Colon (tissue), 2 donors: ENCODE results near the gene EZR.
"Not testable (repeated sequence)": the region's sequence is repeated elsewhere in the genome, so short reads cannot be mapped to it uniquely, and the experiment has no call there.

Source experiments
- FAIRE-seq: peaks from 2 replicates; lab custom pipeline; 2012; peaks lifted over from hg19 to GRCh38; lab: Jason Lieb, UNC
- donor health status: control.
- donor health status: control.

EZR gene

DNA sequence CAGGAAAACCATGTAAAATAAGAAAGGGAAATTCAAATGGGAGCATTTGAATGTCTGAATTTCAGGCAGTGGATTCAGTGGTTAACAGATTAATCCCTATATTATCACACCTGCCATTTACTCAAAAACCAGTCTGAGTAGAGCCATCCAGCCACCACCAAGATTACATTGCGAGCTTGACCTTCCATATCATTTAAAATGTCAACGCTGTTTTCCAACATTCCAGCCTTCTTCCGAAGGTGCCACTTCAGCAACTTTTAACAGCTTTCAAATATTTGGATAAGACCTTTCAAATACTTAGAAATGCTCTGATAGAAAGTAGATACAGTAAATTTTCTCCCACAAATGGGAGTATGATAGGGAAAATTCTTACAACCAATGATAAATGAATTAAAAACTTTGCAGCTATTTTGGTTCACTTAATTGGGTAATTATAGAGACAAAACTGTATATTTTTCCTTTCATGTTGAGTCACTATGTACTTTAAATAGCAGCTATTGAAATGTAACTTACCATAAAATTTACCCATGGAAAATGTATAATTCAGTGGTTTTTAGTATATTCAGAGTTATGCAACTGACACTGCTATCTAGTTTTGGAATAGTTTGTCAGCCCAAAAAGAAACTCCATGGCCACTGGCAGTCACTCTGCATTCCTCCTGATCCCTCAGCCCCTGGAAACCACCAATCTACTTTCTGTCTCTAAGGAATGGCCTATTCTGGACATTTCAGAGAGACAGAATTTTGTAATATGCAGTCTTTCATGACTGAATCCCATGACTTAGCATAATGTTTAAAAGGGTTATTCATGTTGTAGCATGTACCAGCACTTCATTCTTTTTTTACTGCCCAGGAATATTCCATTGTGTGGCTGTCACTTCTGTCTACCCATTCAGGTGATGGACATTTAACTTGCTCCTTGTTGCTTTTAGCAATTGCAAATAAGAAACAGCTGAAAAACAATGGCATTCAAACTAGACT is 21.5 kb downstream of the EZR start:
- FAIRE-seq, result no peak

DNA sequence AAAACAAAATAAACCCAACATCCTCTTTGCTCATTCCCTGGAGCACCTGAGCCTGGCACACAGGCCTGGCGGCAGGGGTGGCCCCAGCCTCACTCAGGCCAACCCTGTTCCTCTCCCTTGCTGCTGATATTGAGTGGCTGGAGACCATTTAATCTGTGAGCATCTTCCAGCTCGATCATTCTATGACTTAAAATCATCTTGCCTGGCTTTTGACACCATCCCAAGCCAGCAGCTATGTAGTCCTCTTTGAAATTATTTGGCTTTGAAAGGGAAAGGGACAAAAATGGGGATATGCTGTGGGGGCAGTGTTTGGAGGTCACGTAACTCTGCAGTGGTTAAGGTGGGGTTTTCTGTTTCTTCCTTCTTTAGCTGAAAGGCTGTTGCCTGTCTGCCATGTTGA is 22.8 kb downstream of the EZR start:
- no peak for FAIRE-seq

DNA sequence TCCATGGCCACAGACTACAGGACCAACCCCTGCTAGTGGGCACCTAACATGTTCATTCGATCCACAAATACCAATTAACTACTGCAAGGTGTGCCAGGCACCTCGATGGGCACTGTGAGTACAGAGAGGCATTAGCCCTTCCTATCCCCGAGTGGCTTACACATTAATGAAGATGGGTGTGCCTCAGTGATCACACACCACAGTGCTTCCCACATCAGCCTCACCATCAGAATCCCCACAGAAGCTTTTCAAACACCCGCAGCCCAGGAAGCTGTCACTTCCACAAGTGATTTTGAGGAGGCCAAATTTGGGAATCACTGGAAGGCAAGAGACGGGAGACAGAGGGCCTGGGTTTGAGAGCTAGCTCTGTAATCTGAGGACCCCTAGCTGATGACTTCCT is 23.7 kb downstream of the EZR start:
- no peak for FAIRE-seq

DNA sequence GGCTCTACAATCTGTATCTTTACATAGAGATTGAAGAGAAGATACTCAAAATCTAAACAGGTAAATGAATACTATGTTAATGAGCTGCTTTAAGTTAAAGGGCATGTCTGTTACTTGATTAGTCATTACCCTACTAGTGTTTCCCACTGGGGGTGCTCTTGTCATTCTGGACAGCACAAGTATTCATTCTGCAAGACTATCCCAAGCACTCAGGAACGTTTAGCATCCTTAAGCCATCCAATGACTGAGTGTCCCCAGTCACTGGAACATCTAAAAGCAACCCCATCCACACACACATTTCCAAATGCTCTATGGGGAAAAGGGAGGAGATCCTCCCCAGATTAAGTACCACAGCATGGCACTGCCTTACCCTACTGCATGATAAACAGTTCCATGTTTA is 25.7 kb downstream of the EZR start:
- FAIRE-seq, result no peak

DNA sequence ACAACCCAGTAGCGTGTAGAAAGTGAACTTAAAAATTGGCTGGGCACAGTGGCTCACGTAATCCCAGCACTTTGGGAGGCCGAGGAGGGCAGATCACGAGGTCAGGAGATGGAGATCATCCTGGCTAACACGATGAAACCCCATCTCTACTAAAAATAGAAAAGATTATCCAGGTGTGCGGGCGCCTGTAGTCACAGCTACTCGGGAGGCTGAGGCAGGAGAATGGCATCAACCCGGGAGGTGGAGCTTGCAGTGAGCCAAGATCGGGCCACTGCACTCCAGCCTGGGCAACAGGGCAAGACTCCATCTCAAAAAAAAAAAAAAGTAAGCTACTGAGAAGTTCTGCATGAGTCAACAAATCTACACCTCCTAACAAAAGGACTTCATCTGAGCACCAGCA is 26.7 kb downstream of the EZR start:
- not testable (repeated sequence) for FAIRE-seq

DNA sequence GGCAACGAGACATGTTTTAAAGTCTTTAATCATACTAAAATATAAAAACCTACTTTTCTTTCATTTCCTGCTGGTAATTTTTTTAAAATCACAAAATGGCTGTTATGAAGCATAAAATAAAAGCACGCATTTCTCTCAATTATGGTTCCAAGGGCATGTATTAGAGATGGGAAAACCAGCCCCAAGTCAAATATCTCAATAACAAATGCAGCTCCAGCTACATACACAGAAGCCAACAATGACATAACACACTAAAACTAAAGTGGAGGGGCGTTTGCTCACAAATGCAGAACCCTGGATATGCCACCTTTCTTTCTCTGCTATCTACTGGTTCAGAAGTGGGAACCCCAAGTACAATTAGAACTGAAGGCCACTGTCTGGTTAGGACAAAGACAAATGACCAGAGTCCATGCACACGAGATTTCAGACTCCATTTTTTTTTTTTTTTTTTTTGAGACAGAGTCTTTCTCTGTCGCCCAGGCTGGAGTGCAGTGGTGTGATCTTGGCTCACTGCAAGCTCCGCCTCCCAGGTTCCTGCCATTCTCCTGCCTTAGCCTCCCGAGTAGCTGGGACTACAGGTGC is 27.8 kb downstream of the EZR start:
- no peak for FAIRE-seq

DNA sequence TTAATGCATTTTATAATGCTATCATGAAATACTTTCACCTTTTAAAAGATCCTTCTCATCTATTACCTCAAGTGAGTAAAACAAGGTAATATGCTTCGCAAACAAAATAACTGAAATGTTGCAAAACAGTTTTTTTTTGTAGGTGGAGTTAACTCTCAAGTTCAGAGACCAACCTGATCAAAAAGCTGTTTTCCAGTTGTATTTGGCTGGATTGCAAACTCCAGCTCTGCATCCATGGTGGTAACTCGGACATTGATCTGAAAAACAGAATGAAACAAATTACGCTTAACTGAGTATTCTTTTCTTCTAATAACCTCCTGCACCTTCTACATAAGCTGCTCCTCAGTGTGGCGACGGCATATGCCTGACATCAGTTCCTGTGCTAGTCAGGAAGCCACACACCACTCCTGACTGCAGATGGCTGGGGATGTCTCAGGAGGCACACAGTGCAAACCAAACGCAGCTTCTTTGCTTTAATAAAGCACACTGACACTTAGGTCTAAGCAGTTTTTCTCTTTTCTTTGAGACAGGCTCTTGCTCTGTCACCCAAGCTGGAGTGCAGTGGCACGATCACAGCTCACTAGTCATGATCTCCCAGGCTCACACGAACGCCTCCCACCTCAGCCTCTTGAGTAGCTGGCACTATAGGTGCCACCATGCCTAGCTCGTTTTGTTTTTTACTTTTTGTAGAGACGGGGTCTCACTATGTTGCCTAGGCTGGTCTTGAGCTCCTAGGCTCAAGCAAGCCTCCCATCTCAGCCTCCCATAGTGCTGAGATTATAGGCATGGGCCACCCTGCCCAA is 29.9 kb downstream of the EZR start:
- FAIRE-seq, result no peak

DNA sequence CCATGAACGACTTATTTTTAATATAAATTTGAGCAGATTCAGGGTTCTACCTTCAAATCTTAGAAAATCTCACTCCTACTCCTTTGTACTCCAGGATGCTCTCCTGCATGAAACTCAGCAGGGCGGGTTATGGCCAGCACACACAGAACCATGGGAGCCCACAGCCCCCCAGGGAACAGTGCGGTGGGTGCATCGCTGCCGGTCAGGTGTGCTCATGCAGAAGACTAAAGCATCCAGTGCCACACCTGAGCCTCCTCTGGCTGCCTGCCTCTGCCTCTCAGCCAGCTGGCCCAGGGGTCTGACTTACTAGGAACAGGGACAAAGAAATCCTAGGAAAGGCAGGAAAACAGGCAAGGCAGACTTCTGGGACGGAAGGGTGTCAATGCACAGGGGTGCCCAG is 31.8 kb downstream of the EZR start:
- no peak for FAIRE-seq

DNA sequence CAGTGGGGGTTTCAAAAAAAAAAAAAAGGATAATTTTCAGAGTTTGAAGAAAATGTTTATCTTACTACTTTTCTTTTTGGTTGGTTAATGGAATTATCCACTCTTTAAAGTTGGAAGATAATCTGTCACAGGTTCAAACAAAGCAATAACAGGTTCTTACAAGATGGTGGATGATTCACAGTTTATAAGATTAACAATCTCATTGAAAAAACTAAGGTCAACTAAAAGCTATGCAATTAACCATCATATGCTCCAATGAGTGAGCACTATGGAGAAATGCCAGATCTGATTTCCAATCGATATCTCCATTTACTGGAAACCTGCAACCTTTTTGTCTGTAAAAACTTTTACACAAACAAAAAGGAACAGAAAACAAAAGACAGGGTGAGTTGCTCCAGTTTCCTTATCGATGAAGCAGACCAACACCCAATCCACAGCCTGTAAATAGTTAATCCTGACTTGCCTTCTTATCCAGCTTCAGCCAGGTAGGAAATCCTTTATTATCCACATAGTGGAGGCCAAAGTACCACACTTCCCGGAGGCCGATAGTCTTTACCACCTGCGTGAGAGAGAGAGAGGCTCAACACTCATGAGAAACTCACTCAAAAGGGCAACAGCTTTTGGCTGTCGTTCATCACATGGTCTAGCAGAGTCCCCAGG is 32.4 kb downstream of the EZR start:
- FAIRE-seq, result no peak

DNA sequence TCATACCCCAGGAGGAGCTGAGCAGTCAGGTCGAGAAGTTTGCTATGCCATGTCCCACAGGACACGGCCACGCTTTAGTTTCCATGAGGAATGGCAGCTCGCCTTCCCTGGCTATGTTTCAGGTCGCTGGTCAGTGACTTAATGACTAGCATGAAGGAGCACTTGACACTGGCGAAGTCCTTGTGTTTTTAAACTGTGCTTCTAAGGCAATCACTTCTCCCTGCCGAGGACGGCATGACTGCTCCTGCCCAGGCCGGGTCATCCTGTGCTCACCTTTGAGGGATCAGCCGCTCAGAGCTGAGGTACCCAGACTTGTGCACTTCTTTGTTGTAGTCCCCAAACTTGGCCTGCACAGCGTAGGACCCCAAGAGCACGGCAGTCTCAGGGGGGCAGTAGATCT is 34.1 kb downstream of the EZR start:
- no peak for FAIRE-seq

DNA sequence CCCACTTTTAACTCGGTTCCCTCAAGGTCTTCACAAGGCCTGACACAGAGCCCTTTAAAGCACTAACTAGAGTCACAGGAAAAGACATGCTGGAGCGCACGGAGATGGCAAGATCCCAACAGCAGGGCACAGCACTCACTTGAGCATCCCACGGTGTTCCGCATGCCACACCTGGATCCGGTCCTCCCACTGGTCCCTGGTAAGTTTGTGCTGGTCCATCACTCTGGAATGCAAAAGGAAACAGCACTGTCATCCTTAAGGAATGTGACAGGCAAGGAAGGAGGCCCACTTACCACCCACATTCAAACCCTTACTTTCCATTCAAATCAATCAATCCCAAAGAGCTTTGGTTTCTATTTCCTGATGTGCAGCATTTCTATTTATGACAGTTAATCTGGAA is 34.7 kb downstream of the EZR start:
- no peak for FAIRE-seq

DNA sequence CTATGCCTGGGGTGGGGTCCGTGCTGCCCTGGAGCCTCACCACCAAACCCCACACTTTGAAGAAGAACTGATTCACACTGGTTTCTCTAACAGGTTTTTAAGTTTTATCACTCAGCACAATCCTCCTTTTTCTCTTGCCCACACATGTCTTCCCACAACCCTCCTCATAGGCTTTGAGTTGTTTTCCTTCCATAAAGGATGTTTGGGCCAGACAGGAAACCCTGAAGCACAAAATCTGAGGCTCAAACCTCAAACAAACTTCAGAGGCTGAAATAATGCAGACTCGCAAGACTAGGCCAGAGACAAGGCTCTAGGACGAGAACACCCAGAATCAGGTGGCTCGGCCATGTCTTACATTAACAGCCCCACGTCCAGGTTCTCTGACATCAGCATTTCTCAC is 35.3 kb downstream of the EZR start:
- no peak for FAIRE-seq

DNA sequence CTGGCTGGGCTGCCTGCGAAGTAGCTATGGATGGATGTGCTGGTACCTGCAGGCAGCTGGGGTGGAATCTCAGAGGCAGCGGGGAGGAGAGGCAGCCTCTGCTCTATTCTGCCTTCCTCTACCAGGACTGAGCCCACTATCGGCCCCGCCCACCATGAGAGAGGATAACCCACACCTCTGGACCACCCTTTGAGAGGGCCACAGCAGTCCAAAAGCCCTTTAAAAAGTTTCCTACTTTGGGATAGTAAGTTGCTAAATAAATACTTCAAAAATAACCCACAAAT is 36.1 kb downstream of the EZR start:
- FAIRE-seq, result no peak

DNA sequence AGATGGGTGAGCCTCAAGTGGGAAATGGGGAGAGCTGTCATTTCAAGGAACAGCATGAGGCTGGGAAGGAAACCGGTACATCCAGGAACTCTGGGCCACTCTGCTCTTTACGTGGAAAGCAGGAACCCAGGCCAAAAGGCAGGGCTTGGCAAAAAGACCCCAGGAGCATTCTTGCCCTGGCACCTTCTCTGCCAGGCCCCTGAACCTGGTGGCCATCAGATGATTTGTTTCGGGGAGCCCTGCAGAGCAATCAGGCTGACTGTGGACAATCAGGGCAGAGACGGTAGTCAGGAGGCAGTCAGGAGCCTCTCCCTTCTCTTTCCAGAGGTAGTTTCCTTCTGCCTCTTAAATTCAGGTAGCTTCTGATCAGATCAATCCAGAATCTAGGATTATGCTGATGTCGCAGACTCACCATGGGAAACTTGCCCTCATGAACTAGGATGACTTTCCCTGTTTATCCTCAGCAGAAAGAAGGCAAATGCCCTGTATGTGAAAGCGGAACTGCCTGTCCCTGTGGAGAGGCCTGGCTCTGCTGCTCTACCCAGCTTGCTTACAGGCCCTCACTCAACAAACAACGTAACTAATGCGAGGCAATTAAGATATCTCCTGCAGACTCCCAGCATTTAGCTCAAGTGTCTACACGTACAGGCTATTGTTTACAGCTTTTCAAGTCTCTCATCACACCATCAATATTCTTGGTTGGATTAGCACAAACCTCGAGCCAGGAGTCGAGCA is 36.6 kb downstream of the EZR start:
- no peak for FAIRE-seq

DNA sequence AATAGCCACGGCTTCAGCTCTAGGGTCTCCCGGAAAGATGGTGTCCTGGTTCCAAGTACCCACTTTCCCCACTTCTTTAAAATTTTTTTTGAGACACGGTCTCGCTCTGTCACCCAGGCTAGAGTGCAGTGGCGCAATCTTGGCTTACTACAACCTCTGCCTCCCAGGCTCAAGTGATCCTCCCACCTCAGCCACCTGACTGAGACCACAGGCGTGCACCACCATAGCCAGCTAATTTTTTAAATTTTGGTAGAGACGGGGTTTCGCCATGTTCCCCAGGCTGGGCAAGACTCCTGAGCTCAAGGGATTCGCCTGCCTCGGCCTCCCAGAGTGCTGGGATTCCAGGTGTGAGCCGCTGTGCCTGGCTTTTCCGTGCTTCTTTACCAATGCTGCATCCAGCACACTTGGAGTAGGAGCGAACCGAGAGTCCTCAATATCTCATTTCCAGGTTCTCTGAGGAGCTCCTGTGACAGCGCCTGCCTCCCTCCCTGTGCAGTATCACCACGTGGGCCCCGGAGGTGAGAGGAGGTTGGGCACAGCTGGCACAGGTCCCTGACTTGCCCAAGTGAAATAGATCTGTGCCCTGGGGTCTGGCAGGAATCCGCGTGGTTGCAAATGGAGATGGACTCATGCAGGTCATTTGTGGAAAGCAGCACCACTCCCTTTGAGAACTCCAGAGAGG is 37.3 kb downstream of the EZR start:
- no peak for FAIRE-seq

DNA sequence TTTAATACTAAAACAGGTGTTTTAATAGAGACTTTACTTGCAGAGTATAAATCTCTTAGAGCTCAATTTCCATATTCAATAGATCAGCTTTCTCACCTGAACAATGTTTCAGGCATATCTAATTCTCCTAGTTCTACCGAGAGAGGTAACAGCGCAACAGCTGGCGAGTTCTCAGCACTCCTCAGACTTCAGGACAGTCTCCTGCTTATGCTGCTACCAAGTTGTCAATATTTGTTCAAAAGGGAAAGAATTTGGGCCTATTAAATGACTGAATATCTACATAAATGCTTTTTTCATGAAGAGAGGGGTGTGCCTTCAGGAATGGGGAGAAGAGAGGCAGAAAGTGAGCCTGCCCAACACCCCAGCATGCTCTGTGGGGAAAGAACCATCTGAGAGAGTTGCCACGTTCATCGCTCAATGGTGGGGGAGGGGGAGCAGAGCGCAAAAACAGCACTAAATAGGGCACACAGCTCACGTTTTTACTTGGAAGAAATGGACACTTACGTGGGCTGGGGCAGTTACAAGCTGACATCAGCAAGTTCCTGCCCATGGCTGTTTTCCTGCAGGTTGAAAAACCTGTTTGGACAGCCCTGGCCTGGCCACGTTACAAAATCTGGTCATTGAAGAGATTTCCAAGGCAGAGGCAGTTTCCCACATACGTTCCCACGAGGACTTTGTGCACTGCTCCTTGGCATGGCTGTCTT is 38.0 kb downstream of the EZR start:
- no peak for FAIRE-seq

DNA sequence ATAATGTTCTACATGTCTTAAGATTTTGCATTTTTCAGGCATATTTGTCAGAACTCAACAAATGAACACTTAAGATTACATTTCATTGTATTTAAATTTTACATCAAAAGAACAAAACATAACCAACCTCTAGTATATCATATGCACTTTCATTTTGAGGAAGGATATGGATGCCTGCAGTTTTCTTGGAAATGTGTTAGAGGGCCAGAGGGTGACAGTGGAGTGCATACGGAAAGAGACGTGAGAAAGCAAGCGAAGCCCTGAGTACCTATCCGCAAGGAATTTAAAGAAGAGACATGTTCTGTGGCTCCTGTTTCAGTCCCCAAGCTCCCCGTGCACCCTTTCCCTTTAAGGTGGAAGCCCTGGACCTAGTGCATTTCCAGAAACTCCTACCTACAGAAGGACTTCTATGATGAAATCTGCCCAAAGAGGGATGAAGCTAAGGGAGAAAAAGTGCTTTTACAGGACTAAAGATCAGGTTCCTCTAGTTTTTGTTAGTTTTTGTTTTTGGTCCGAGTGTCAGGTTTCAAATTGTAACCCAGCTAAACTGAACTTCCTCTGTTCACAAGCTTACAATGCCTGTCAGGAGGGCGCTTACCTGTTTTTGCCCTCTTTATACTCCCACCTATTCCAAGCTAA is 38.8 kb downstream of the EZR start:
- no peak for FAIRE-seq

DNA sequence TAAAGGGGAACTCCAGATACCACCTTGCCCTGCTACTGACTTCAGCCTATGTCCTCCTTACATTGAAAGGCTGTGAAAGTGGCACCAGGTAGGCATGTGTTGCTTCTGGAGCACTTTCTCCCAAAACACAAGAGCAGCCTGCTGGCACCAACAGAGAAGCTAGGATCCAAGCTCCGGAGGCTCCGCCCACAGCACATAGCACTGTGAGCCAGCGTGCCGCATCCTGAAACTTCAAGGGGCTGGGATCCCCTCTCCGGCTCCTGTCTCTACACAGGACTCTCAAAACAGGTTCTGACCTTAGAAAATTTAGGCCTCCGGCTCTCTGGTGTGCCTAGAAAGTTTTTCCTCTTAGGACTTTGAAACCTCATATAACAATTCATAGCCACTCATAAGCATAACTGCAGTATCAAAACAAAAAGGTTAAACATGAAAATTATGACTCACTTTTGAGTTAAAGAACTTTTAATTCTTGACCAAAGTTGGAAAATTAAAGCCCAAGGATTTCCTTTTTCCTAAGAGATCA is 41.1 kb downstream of the EZR start:
- no peak for FAIRE-seq

DNA sequence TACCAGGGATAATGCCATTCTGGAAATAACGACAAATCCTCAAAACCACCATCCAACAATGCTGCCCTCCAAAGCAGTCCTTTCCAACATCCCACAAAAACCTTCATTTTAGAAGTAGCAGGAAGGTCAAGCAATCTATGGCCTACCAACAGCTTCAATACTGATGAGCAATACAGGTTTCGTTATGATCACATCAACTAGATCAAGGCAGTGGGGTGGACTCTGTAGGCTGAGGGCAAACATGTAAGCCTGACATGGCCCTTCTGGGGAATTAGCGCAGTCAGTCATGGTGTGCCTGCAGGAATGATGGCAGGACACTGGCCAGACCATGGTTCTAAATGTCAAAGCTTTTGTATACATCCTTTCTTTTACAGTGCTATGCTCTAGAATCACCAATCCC is 41.7 kb downstream of the EZR start:
- no peak for FAIRE-seq

DNA sequence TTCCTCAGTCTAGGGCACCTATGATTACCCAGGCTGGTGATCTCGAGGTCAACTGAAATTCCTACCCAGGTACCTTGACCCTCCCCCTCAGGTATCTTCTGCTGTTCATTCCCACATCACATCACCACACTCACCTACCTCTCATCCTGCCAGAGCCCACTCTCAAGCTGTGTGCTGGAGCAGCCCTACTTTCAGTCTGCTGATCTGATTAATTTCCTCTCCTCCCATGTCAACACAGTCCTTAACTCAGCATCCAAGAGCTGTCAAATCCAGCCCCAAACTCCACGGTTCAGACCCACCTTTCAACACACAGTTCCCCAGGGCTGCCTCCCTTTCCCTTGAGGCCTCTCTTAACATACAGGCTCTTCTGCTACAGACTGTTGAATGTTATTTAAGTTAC is 42.4 kb downstream of the EZR start:
- no peak for FAIRE-seq
